GM18909 (cell line): ENCODE data around the gene BBOF1.
"Not testable (repeated sequence)": the region's sequence is repeated elsewhere in the genome, so short reads cannot be mapped to it uniquely, and the experiment has no call there.

Experiments used
- ATAC-seq: cut with Tn5 transposase; IDR thresholded peaks from one replicate; pipeline ENCODE4 v1.9.1; 2021; ENCODE audit warnings: mild to moderate bottlenecking; ENCODE audit not compliant: unreplicated experiment, poor library complexity

The BBOF1 gene

DNA sequence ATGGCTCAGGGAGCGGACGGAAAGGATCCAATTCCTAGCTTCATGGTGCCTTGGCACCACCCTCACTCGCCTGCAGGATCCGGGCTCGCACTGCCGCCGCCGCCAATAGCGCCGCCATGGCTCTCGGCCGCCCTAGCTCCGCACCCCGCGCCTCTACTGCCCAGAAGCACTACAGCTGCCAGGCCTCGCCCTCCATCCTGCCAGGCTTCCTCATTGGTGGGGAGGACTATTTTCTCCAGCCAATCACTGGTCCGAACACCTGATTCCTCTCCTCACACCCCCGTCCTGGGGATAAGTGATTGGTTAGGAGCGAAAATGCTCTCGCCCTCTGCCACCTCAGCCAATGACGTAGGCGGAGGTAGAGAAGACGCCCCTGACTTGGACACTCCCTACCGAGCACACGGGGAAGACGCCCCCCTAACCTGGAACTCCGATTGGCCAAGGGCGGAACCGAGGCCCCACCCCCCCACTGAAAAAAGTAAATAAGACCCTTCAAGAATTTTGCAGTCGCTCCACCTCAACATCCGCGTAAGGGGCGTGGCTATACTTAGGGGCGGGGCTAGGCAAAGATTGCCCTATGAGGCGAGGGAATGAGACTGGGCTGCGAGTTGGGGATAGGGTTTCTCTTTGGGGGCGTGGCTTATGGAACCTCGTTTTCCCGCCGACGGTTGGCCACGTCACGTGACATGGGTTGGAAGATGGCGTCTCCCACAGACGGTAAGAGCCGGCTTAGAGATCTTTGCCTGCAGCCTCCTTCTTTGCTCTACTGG lies 65.3 kb downstream of the BBOF1 start, which contains the start of the genes ALDH6A1 and LIN52:
Gene ALDH6A1, minus strand, starts transcription at position 177 of the 770 bp plus-strand sequence. Its CDS starts 59 bp downstream, at position 118.
Gene LIN52, plus strand, starts transcription at position 680 of the 770 bp plus-strand sequence. Its CDS starts 19 bp downstream, at position 699.
- peak; percentile 91 for ATAC-seq

DNA sequence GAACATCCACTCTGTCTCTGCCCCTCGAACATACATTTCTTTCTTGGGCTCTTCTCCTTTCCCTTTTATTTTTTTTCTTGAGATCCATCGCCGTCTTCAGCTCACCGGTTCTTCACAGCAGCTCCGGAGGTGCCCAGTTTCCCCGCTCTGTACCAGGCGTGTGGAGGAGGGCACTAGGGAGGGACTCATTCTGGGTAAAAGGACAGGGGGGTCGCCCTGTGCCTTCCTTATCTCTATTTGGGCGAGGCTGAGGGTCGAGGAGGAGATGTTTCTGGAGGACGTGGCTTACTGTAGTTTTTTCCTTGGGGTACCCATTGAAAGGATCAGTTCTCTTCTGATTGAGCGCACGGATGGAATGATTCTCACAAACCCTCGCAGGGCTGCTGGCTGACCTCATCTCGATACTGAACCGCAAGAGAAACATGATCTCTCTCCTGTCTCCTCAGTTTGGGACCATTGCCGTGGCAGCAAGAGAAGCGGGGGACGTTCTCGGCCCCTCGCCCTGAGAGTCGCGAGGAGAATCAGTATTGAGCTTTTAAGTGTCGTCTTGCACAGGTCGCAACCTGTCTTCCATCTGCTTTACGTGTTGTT lies 66.0 kb downstream of the BBOF1 start:
- ATAC-seq, result peak; percentile 4

DNA sequence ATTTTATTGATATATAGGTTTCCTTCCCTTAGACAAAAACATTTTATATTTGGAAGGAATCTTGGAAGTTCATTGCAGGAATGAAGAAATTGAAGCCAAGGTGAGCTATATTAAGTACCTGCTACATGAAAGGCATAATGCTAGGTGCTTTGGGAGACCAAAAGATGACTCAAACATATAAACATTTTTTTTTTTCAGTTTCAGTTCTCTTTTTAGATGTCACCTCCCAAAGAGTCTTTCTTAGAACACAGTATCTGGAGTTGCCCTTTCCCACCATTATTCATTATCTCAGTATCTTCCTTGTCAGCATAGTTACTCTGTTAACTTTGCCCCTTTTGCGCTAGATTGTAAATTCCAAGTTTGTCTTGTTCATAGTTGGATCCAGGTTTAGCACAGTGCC lies 66.7 kb downstream of the BBOF1 start:
- ATAC-seq, result no peak

DNA sequence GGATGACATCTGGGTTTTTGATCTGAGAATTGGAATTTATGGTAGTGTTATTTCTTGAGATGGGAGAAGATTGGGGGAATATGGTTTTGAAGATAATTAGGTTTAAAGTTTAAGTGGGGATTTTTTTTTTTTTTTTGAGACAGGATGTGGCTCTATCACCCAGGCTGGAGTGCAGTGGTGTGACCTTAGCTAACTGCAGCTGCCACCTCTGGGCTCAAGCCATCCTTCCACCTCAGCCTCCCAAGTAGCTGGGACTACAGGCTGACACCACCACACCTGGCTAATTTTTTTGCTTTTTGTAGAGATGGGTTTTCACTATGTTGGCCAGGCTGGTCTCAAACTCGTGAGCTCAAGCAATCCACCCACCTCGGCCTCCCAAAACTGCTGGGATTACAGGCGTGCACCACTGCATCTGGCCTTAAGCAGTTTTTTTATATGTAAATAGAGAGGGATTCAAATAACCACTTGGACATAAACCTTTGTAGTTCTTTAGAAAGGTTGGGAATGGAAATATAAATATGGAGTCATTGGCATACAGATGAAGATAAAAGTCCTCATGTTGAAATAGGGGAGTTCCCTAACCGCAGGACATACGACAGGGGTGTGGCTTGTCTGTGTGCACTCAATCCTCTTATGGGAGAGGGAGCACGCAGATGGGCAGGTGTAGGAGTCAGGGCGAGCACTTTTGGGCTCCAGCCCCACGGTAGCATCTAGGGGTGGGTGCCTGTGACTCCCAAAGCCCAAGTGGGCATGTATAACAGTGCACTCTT lies 70.3 kb downstream of the BBOF1 start:
- no peak for ATAC-seq

DNA sequence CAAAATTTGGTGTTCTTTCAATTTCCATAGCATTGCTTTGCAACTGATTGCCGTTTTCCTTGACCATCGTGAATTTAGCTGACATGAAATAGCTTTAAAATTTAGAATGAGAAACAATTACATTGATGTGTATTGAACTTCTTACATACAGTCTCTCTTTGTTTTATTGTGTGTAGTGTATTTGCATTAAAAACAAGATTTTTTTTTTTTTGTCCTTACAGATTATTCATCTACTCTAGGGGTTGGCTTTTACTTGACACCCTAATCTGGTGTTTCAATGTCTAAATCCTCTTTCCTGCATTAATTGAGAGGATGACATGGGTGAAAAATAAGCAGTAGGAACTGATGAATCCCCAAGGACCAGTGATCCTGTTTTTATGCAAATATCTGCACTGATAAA lies 86.2 kb downstream of the BBOF1 start:
- no peak for ATAC-seq

DNA sequence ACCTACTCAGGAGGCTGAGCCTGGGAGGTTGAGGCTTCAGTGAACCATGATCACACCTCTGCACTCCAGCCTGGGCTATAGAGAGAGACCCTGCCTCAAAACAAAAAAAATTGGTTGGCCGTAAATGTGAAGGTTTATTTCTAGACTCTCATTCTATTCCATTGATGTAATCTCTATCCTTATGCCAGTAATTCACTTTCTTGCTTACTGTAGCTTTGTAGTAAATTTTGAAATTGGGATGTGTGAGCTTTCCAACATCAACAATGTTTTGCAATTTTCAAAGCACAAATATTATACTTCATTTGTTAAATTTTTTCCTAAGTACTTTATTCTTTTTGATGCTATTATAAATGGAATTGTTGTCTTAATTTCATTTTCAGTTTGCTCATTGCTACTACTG lies 90.2 kb downstream of the BBOF1 start:
- ATAC-seq, result no peak

DNA sequence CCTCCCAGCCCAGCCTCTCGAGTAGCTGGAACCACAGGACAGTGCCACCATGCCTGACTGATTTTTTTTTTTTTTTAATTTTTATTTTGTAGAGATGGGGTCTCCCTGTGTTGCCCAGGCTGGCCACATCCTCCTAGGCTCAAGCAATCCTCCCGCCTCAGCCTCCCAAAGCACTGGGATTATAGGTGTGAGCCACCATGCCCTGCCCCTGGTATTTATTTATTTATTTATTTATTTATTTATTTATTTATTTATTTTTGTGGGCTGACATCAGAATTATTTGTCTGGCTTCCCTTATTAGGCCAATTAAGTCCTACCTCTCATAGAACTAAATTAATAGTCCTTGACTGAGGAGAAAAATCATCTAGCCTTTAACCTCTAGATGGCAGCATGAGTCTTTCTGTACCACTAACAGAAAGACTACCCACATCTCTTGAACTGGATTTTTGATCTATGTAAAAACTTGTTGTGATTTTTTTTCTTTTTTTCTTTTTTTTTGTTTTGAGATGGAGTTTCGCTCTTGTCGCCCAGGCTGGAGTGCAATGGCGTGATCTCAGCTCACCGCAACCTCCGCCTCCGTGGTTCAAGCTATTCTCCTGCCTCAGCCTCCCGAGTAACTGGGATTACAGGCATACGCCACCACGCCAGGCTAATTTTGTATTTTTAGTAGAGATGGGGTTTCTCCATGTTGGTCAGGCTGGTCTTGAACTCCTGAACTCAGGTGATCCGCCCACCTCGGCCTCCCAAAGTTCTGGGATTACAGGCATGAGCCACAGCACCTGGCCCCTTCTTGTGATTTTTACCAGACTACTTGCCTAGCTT lies 92.5 kb downstream of the BBOF1 start:
- ATAC-seq, result not testable (repeated sequence)
